ENCODE data around the gene VASN. TPM values are rescaled to one million over a fixed set of nuclear protein-coding genes. Genes with fewer than 3 reads are reported as not detected.

VASN gene
- polyA plus RNA-seq, 1 donor: 12.6 TPM

GRCh38 chr16:4354512-4355409 is 16.9 kb upstream of the VASN start:
- DNase-seq: no peak

GRCh38 chr16:4356820-4357219 is 14.8 kb upstream of the VASN start:
- no peak for DNase-seq

- DNase-seq: no peak
Observed at GRCh38 chr16:4358236-4358635, 13.4 kb upstream of the VASN start.

- no peak for DNase-seq
Observed at GRCh38 chr16:4358831-4359561, 12.7 kb upstream of the VASN start.

DNA sequence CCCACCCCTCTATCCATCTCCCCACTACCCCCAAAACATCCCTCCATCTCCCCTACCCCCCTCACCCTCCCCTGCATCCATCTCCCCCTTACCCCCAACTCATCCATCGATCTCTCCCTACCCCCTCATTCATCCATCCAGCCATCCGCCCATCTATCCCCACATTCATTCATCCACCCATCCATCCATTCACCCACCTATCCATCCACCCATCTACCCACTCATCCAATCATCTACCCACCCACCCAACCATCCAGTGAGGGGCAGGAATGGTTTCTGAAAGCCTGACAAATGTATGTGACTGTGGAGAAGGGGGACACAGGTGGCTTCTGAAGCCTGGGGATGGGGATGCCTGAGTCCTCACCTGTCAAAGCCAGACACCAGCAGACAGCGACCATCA is 11.7 kb upstream of the VASN start:
- DNase-seq: no peak

- DNase-seq: no peak
Observed at GRCh38 chr16:4360538-4361021, 11.1 kb upstream of the VASN start.

DNA sequence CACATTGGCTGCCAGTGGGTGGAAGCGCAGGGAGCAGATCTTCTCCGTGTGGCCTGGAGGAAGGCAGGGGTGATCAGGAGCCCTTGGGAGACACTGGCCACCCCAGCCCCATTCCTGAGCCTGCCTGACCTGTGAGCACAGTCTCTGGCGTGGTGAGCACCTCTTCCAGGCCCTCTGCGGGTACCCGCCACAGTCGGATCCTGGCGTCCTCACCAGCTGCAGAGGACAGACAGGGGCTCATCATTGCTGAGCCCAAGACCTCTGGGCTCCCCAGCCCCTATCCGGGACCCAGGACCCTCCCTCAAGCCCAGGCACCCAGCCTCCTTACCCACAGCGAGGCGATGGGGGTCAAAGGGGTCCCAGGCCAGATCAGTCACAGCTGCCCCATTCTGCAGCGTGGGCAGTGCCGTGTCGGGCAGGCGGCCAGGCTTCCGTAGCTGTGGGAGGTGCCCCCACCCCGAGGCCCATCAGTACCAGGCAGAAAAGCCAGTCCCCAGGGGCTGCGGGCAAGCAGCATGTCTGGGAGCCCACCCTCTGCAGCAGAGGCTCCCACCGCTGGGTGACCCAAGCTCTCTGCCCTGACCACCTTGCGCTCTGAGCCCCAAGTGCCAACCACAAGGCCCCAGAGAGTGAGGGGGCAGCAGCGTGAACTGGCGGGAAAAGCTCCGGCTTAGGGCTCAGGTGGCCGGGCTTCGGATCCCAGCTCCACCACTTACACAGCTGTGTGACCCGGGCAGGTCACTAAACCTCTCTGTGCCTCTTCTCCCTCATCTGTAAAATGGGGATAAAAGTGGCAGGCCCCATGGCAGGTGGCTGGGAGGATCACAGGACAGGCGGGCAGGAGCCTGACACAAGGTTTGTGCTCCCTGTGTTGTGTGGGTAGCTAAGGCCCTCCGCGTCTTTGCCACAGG is 10.4 kb upstream of the VASN start:
- no peak for DNase-seq

DNA sequence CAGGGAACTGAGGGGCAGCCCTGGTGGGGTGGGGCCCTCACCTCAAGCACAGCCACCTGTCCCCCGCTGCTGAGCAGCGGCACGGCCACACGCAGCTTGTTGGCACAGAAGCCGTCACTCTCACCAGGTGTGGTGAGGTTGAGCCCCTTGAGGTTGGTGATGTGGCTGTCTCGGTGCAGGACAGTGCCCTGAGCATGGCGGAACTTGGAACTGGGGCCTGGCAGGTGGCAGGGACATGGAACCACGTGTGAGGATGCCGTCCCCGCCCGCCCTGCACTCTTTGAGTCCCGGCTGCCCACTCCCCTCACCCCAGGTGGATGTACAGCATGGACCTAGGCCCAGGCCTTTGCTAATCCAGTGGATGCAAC is 9.7 kb upstream of the VASN start:
- no peak for DNase-seq

GRCh38 chr16:4362476-4363135 is 9.0 kb upstream of the VASN start:
- no peak for DNase-seq

DNA sequence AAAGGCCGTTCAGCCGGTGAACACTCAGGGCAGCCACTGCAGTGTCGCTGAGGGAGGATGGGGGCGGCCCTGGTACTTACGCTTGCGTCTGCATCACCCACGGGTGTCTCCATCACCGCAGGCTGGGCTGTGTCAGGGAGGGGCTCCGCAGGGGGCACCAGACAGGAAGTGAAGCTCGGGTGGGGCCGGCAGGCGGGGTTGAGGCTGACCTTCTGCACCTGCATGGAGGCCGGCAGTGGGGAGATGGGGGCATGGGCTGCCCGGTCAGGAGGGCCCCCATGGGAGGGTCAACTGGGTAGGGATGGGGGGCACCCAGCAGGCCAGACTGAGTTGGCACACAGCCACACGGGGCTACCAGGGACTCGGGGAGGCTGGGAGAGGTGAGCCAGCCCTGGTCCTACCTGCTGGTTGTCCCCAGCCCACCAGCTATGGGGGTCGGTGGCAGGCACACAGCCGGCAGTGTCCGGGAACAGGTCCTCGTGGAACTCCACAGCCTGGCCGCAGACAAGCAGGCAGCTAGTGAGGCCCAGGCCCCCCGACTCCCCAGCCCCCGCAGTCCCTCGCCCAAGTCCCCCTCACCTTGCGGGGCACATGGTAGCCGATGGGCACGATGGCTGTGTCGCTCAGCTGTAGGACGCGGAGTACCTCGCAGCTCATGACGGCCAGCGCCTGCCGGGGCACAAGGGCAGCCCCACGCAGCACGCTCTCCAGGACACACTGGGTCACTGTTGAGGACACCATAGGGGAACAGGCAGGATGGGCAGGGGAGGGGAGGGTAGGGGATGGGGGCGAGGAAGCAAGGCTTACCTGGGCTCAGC is 7.2 kb upstream of the VASN start:
- no peak for DNase-seq

DNA sequence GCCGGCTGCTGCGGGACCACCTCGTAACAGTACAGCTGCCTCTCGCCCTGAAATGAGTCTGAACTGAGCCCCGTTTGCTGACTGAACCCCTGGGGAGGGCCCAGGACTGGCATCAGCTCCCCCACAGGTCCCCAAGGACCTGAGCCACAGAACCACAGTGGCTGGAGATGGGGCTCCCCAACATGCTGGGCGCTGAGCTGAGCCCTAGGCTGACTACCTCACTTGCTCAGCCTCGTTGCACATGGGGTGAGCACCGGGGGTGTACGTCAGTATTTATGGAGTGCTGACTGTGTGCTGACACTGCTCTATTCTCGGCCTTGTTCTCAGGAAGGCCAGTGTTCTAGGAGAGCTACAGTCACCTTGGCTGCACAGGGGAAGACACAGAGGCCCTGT is 6.6 kb upstream of the VASN start:
- DNase-seq: no peak

DNA sequence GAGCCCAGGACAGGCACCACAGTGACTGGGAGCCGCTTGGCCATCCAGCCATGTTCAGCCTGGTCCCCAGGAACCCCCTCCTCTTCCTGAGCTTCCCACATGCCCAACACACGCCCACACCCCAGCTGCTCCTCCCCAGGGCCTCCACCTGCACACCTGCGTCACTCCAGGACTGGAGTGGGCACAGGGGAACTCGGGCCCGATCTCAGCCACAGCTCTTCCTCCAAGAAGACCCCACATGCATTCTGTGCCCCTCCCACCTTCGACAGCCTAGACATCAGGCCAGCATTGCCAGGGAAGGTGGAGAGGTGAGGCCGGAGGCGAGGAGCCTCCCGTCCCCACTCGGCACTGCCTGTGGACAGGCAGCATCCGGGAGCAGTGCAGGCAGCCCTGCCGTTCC is 6.0 kb upstream of the VASN start:
- no peak for DNase-seq

GRCh38 chr16:4366016-4366415 is 5.6 kb upstream of the VASN start:
- DNase-seq: no peak

GRCh38 chr16:4367393-4367856 is 4.2 kb upstream of the VASN start:
- no peak for DNase-seq

DNA sequence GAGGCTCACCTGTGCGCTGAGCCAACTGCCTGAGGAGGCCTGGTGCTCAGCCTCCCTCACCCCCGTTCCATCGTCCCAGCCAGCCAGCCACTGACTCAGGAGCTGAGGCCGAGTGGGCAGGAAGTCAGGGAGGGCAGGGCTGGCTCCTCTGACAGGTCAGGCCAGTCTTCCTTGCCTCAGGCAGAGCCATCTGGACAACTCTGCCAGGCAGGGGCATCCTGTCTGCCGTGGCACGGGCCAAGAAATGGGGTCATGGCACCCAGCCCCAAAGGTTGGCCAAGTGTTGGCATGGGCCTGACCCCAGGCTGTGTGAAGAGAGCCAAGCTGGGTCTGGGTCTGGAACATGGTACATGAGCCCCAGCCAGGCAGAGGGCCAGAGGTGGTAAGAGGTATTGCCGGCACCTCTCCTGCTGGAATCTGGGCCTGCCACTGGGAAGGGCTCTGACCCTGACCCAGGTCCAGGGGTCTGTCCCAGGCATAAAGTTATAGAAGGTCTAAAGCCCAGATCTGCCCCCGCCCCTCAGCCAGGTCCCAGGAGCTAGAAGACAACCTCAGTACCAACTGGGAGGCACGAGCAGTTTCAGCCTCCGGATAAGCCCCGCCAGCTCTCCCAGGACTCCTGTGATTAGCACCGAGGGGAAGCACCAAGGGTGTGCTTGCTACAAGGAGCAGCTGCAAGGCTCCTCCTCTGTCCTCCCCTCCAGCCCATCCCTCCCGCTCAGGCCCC is 2.5 kb upstream of the VASN start:
- DNase-seq: no peak

DNA sequence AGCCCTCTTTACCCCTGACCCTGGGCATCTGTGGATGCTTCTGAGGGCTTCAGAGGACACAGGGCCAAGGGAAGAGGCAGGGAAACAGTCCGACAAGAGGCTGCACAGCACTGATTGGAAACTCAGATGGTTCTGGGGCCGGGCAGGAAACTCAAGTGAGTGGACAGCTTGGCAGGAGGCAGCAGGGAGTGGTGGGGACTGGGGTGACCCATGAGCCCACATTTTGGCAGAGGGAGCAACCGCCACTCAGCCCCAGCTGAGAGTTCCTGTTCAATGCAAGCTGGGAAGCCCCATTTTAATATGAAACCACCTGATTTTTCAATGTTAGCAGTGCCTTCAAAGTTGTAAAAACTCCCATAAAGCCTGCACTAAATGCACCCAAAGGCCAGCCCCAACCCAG is 1.5 kb upstream of the VASN start:
- no peak for DNase-seq

- no peak for DNase-seq
Observed at GRCh38 chr16:4370570-4371356, 885 bp upstream of the VASN start.

- DNase-seq: no peak
Observed at GRCh38 chr16:4372001-4372577, 441 bp downstream of the VASN start.
